ENCODE results near the gene CANT1.

- TF ChIP-seq YBX1 (IDR thresholded peaks at IDR 0.05) (no peak), ZNF830 (CRISPR knock-in tag; IDR thresholded peaks at IDR 0.05) (no peak), ZKSCAN1 (IDR thresholded peaks at IDR 0.05; ENCODE audit: low read depth, low read length) (no peak), ELK1 (CRISPR knock-in tag; IDR thresholded peaks at IDR 0.05) (no peak), KAT2B (IDR thresholded peaks at IDR 0.05; ENCODE audit: low read depth, low read length) (no peak), YY1 (IDR thresholded peaks at IDR 0.05; ENCODE audit: borderline replicate concordance in 1 of 3, control insufficient read depth in 1 of 3, extremely low read depth in 1 of 3, insufficient read depth in 3 of 3, insufficient read length in 1 of 3, insufficient replicate concordance in 2 of 3, low read depth in 1 of 3, low read length in 2 of 3) (no peak), EZH2 (IDR thresholded peaks at IDR 0.05; ENCODE audit: borderline replicate concordance, low read depth, low read length) (no peak), JUN (IDR thresholded peaks at IDR 0.05; ENCODE audit: borderline replicate concordance, low read depth, low read length) (no peak), JUN (CRISPR knock-in tag; IDR thresholded peaks at IDR 0.05; ENCODE audit: borderline replicate concordance) (no peak)
- TF ChIP-seq, protein P1, sequence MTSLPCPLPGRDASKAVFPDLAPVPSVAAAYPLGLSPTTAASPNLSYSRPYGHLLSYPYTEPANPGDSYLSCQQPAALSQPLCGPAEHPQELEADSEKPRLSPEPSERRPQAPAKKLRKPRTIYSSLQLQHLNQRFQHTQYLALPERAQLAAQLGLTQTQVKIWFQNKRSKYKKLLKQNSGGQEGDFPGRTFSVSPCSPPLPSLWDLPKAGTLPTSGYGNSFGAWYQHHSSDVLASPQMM (CRISPR knock-in tag; IDR thresholded peaks at IDR 0.05) = no peak
Measured at GRCh38 chr17:79050551-79050950, 41.0 kb upstream of the CANT1 start.
